ENCODE data around the gene FUOM.

FUOM gene

DNA sequence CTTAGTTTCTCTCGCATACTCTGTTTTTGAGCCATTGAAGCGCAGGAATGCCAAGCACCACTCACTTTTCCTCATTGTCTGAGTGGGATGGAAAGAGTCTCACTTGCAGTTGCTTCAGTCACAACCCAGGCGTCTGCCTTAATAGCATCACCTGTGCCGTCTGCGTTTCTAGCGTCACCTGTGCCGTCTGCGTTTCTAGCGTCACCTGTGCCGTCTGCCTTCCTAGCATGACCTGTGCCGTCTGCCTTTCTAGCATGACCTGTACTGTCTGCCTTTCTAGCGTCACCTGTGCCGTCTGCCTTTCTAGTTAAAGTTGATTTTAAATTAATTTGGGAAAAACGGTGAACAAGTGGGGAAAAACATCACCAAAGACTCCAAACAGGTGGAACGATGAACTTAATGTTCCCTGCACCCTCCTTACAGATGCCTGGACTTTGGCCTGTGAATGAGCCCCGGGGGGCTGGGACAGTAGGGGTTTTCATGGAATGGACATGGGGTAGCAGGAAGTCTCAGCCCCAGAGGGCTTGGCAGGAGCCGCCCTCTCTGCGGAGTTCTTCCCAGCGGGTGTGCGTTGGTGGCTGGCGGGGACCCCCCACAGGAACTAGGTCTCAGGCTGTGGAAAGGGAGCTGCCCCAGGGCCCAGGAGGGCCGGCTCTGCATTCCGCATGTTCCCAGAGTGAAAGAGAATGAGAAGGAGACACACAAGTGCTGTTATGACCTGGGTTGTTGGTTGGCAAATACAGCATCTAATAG lies 45.6 kb downstream of the FUOM start:
- no peak for TF ChIP-seq CTCF (conservative IDR thresholded peaks at IDR 0.05; ENCODE audit: low read length)
- no peak for DNase-seq (ENCODE audit: low read depth)
- no peak overlapping the region for H3K4me3 ChIP-seq (ENCODE audit: low read length)

- no peak overlapping the region for H3K4me3 ChIP-seq (ENCODE audit: low read length)
- DNase-seq (ENCODE audit: low read depth) = no peak
- TF ChIP-seq CTCF (conservative IDR thresholded peaks at IDR 0.05; ENCODE audit: low read length) = no peak
Measured at GRCh38 chr10:133311570-133311969, 46.2 kb downstream of the FUOM start.

DNA sequence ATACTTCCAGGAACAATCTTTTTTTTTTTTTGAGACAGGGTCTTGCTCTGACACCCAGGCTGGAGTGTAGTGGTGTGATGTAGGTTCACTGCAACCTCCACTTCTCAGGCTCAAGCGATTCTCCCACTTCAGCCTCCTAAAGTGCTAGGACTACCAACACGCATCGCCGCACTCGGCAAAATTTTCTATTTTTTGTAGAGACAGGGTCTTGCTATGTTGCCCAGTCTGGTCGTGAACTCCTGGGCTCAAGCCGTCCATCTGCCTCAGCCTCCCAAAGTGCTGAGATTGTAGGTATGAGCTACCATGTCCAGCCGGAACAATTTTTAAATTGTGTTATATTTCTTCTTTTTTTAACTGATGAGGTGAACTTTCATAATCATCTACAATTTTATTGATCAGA lies 47.0 kb downstream of the FUOM start:
- no peak overlapping the region for H3K4me3 ChIP-seq (ENCODE audit: low read length)
- no peak for TF ChIP-seq CTCF (conservative IDR thresholded peaks at IDR 0.05; ENCODE audit: low read length)
- no peak for DNase-seq (ENCODE audit: low read depth)

DNA sequence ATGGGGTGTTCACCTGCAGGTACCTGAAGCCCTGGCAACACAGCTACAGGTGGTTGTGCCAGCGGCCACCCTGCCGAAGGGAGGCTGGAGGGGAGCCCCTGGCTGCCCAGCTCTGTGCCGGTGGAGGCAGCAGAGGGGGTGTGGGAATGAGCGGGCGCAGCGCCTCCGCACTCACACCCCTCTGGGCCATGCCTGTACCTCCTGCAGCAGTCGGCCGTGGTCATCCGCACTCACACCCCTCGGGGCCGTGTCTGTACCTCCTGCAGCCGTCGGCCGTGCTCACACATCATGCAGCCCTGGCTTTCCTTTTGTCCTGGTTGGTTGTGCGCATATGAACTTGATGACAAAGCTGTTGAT lies 47.4 kb downstream of the FUOM start:
- no peak overlapping the region for H3K4me3 ChIP-seq (ENCODE audit: low read length)
- DNase-seq (ENCODE audit: low read depth) = no peak
- TF ChIP-seq CTCF (conservative IDR thresholded peaks at IDR 0.05; ENCODE audit: low read length) = no peak

DNA sequence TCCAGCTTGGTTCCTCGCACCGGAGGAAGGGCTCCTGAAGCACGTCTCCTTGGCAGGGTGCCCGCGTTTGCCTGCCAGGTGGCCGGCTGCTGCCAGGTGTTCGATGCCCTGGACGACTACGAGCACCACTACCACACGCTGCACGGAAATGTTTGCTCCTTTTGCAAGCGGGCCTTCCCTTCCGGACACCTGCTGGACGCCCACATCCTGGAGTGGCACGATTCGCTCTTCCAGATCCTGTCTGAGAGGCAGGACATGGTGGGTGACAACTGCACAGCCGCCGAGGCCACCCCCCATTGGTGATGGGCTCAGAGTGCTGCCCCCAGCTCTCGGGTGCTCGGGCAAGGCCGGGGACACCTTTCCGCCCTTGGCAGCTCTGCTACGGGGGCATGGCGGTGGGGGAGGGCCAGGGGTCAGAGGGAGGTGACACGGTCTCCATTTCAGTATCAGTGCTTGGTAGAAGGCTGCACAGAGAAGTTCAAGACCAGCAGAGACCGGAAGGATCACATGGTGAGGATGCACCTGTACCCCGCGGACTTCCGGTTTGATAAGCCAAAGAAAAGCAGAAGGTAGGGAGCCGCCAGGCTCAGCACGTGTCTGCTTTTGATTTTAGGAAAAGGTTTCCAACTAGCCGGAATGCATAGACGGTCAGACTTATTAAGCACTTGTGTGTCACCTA lies 48.0 kb downstream of the FUOM start:
- no peak for DNase-seq (ENCODE audit: low read depth)
- no peak for TF ChIP-seq CTCF (conservative IDR thresholded peaks at IDR 0.05; ENCODE audit: low read length)
- no peak overlapping the region for H3K4me3 ChIP-seq (ENCODE audit: low read length)

DNA sequence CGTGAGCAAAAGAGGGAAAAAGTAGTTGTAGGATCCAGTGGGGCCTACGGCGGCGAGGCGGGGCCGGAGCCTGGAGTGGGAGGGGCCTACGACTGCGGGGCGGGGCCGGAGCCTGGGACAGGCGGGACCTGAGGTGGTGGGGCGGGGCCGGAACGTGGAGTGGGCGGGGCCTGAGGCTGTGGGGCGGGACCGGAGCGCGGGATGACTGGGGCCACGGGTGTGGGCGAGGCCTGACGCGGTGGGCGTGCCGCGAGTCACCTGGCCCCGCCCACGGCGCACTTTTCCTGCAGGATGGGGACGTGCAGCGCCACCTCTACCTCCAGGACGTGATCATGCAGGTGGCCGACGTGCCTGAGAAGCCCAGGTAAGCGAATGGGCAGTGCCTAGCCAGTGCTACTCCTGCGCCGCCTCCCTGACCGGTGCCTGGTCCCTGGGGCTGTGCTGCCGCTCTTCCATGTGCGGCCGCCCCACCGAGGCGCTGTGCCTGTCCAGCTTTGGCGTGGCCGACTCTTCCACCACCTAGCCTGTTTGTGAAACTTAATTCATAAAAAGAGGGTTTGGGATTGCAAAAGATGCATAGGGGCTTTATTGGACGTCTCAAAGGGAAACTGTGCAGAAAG lies 48.6 kb downstream of the FUOM start:
- H3K4me3 ChIP-seq (ENCODE audit: low read length) = peak overlapping the region; percentile 92
- peak; percentile 88 for DNase-seq (ENCODE audit: low read depth)
- TF ChIP-seq CTCF (conservative IDR thresholded peaks at IDR 0.05; ENCODE audit: low read length) = no peak
